CD14-positive monocyte (primary cell): ENCODE measurements around the gene APOL2. TPM values are rescaled to one million over a fixed set of nuclear protein-coding genes. Genes with fewer than 3 reads are reported as not detected.
"Not testable (repeated sequence)": the region's sequence is repeated elsewhere in the genome, so short reads cannot be mapped to it uniquely, and the experiment has no call there.

Experiments used
- DNase-seq, 3 donors: peaks; one replicate each; pipeline ENCODE4 v3.0.0-alpha.2; 2011 to 2022
- H2AFZ ChIP-seq: 2 replicates; pipeline ENCODE4 v1.6.0; 2012; ENCODE audit warnings: mild to moderate bottlenecking, low read depth, low read length, inconsistent platforms; ENCODE audit not compliant: insufficient read depth, poor library complexity, severe bottlenecking
- H3K27ac ChIP-seq, 2 donors: 1 replicate in 1 of 2; 2 replicates in 1 of 2; pipeline ENCODE4 v1.5.1; 2012 to 2013; ENCODE audit warnings: low read length in 2 of 2, control low read depth in 1 of 2, inconsistent platforms in 1 of 2, low read depth in 1 of 2, mild to moderate bottlenecking in 1 of 2
- H3K27me3 ChIP-seq, 2 donors: one replicate each; pipeline versions ENCODE4 v1.6.0 to v1.6.1; 2011 to 2013; ENCODE audit warnings: low read length in 2 of 2; ENCODE audit not compliant: control insufficient read depth in 2 of 2, insufficient read depth in 2 of 2
- H3K36me3 ChIP-seq, 2 donors: replicated peaks in 1 of 2; 1 replicate in 1 of 2; 2 replicates in 1 of 2; pipeline versions ENCODE4 v1.5.1 to v1.6.1; 2012 to 2013; ENCODE audit warnings: low read length in 2 of 2, control low read depth in 1 of 2, inconsistent platforms in 1 of 2, mild to moderate bottlenecking in 1 of 2; ENCODE audit not compliant: insufficient read depth in 2 of 2, control insufficient read depth in 1 of 2
- H3K4me1 ChIP-seq, 2 donors: 1 replicate in 1 of 2; 2 replicates in 1 of 2; pipeline versions ENCODE4 v1.5.1 to v1.6.1; 2012 to 2013; ENCODE audit warnings: low read length in 2 of 2, control low read depth in 1 of 2, inconsistent platforms in 1 of 2, mild to moderate bottlenecking in 1 of 2, moderate library complexity in 1 of 2; ENCODE audit not compliant: insufficient read depth in 2 of 2, control insufficient read depth in 1 of 2
- H3K4me2 ChIP-seq: replicated peaks from 2 replicates; pipeline ENCODE3; 2012; ENCODE audit warnings: low read length, moderate library complexity, mild to moderate bottlenecking; ENCODE audit not compliant: poor library complexity, severe bottlenecking; ENCODE audit errors: extremely low read depth
- H3K4me3 ChIP-seq, 3 experiments: fragments of 200-600 bp in 1 of 3; sonication (generic) in 1 of 3; replicated peaks in 1 of 3; 1 replicate in 2 of 3; 2 replicates in 1 of 3; pipeline ENCODE4 v1.5.1; 2011 to 2013; ENCODE audit warnings: low read length in 3 of 3, mild to moderate bottlenecking in 3 of 3, control low read depth in 2 of 3, low read depth in 2 of 3, inconsistent platforms in 1 of 3, moderate library complexity in 1 of 3
- H3K79me2 ChIP-seq: 2 replicates; pipeline ENCODE4 v1.6.0; 2012; ENCODE audit warnings: mild to moderate bottlenecking, control low read depth, inconsistent platforms, low read length, moderate library complexity; ENCODE audit not compliant: insufficient read depth
- H3K9ac ChIP-seq: 2 replicates; pipeline ENCODE4 v1.6.0; 2017; ENCODE audit warnings: low read length, mild to moderate bottlenecking; ENCODE audit not compliant: insufficient read depth, poor library complexity, severe bottlenecking
- H3K9me3 ChIP-seq, 2 donors: replicated peaks in 1 of 2; 1 replicate in 1 of 2; 2 replicates in 1 of 2; pipeline versions ENCODE4 v1.5.1 to v1.6.1; 2012 to 2013; ENCODE audit warnings: low read length in 2 of 2, control low read depth in 1 of 2; ENCODE audit not compliant: control insufficient read depth in 1 of 2, insufficient read depth in 1 of 2
- H4K20me1 ChIP-seq: 2 replicates; pipeline ENCODE4 v1.6.0; 2012; ENCODE audit warnings: mild to moderate bottlenecking, low read length, control low read depth, moderate library complexity; ENCODE audit not compliant: insufficient read depth
- H3K27ac Mint-ChIP-seq, 7 donors: one replicate each; pipeline ENCODE4 v1.8.0; 2020; ENCODE audit warnings: mild to moderate bottlenecking in 7 of 7, mixed read lengths in 7 of 7, moderate library complexity in 6 of 7, inconsistent platforms in 2 of 7
- H3K27me3 Mint-ChIP-seq, 3 donors: one replicate each; pipeline ENCODE4 v1.8.0; 2021 to 2022; ENCODE audit warnings: low read depth in 3 of 3, mild to moderate bottlenecking in 3 of 3, mixed read lengths in 3 of 3, moderate library complexity in 3 of 3, inconsistent platforms in 1 of 3
- H3K36me3 Mint-ChIP-seq, 2 donors: one replicate each; pipeline ENCODE4 v1.8.0; 2020; ENCODE audit warnings: mixed read lengths in 2 of 2, inconsistent platforms in 1 of 2, mild to moderate bottlenecking in 1 of 2
- H3K4me1 Mint-ChIP-seq: one replicate; pipeline ENCODE4 v1.8.0; 2020; ENCODE audit warnings: mild to moderate bottlenecking, mixed read lengths
- H3K4me3 Mint-ChIP-seq, 2 donors: one replicate each; pipeline ENCODE4 v1.8.0; 2020; ENCODE audit warnings: mild to moderate bottlenecking in 2 of 2, mixed read lengths in 2 of 2, moderate library complexity in 1 of 2
- H3K9me3 Mint-ChIP-seq, 7 donors: one replicate each; pipeline ENCODE4 v1.8.0; 2020 to 2022; ENCODE audit warnings: mixed read lengths in 7 of 7, mild to moderate bottlenecking in 6 of 7, moderate library complexity in 6 of 7, inconsistent platforms in 2 of 7
- WGBS: methylation state at CpG from one replicate; pipeline ENCODE4 v1.1.5; 2013; ENCODE audit warnings: missing lambda C conversion rate; ENCODE audit not compliant: insufficient coverage; 5-methylcytosine and 5-hydroxymethylcytosine counted together
- intact Hi-C, 2 donors: fragments of 100-400 bp; cut with micrococcal nuclease; formaldehyde crosslinking; loops; one replicate each; pipeline versions ENCODE4 v1.15.0 to v1.15.1; 2023
- polyA plus RNA-seq, 3 donors: library from polyadenylated mRNA; depleted of rRNA in 1 of 3; unstranded in 2 of 3; stranded (reverse) in 1 of 3; fragments of 300-500 nt in 2 of 3; fragments of >200 nt in 1 of 3; fragmentation: Illumina TruSeq in 2 of 3; gene quantifications; 1 replicate in 2 of 3; 2 replicates in 1 of 3; pipeline ENCODE4 v1.2.3, GENCODE V29; 2012 to 2021
- TF ChIP-seq, protein P1 (sequence below): fragments of 200-600 bp; IDR thresholded peaks from one replicate; pipeline ENCODE4 v1.8.0; 2022; ENCODE audit warnings: antibody characterized with exemption, mild to moderate bottlenecking

Gene APOL2
- polyA plus RNA-seq, 3 donors = 12.6 to 47.0 (median 13.2) TPM

DNA sequence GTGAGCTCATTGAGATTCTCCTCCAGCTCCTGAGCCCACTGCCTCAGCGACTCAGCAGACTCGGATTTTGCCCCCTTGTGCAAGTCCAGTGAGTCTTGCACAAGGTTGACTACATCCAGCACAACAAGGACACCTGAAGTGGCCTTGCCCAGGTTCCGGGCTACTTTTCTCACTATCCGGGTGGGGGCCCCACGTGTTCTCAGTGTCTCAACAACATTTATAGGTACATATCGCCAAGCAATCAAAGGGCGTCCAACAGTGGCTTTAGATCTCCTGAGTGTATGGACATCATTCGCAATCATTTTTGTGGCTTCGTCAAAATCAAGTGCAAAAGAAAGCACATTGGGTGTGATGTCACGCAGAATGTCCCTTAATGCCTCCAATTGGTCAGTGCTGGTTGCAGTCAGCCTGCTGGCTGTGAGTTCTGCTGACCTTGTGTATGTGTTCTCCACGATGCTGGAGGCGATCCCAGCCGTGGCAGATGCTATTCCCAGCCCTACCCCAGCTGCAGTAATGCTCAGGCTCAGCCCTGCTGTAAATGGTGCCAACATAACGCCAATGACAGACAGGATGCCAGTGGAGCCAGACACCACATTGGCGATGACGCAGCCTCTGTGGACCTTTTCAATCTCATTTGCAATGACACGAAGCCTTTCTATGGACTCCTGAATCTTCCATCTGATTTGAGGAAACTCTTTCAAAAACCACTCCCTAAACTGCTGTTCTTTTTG, 48.1 kb downstream of the APOL2 start:
- no peak overlapping the region for H3K4me3 ChIP-seq
- H3K36me3 ChIP-seq = no peaks in the 10 kb centered on the region
- Mint-ChIP-seq H3K9me3 (no peaks in the 10 kb centered on the region), H3K4me1 (peaks cover 7% of the 10 kb centered on the region), H3K27me3 (peaks cover 0 to 6% (median 4%) of the 10 kb centered on the region in 3 donors), H3K27ac (no peak overlapping the region), H3K36me3 (no peaks in the 10 kb centered on the region), H3K4me3 (no peak overlapping the region)
- H3K9ac ChIP-seq = no peak overlapping the region
- H3K79me2 ChIP-seq = no peaks in the 10 kb centered on the region
- H3K4me2 ChIP-seq = no peak overlapping the region
- no peak for DNase-seq
- H3K4me1 ChIP-seq = peaks cover 3% of the 10 kb centered on the region in 2 donors
- intact Hi-C loops = loop anchor here (5.0 to 10.0 kb wide), 2 partner anchors 84 to 86 kb away; no protein-coding TSS in a partner anchor
- H2AFZ ChIP-seq = no peak overlapping the region
- no peaks in the 10 kb centered on the region for H3K9me3 ChIP-seq
- H3K27ac ChIP-seq = no peak overlapping the region
- H4K20me1 ChIP-seq = no peaks in the 10 kb centered on the region
- TF ChIP-seq, protein P1, sequence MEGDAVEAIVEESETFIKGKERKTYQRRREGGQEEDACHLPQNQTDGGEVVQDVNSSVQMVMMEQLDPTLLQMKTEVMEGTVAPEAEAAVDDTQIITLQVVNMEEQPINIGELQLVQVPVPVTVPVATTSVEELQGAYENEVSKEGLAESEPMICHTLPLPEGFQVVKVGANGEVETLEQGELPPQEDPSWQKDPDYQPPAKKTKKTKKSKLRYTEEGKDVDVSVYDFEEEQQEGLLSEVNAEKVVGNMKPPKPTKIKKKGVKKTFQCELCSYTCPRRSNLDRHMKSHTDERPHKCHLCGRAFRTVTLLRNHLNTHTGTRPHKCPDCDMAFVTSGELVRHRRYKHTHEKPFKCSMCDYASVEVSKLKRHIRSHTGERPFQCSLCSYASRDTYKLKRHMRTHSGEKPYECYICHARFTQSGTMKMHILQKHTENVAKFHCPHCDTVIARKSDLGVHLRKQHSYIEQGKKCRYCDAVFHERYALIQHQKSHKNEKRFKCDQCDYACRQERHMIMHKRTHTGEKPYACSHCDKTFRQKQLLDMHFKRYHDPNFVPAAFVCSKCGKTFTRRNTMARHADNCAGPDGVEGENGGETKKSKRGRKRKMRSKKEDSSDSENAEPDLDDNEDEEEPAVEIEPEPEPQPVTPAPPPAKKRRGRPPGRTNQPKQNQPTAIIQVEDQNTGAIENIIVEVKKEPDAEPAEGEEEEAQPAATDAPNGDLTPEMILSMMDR = no peak
- no peaks in the 10 kb centered on the region for H3K27me3 ChIP-seq
- 88% methylated on average over 17 of the region's 17 CpGs for WGBS

DNA sequence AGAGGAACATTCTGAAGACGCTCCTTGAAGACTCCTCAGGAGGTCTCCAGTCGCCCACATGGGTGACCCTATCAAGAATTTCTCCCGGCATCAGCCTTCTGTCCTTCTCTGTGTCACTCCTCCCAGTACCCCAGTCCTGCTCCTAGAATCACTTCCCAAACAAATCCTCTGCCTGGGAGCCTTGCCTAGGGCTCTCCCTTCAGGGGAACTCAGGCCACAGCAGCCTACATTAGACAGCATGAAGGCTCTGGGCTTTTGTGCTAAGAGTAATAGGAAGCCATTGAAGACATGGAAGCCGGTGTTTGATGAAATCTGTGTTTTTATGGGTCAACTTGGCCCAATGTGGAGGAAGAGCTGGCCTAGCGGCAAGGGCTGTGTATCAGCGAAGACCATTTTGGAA, 51.5 kb downstream of the APOL2 start:
- H3K79me2 ChIP-seq, H2AFZ ChIP-seq, H3K36me3 ChIP-seq, H3K4me3 Mint-ChIP-seq, H3K4me3 ChIP-seq, H3K9me3 ChIP-seq, H3K36me3 Mint-ChIP-seq, H3K27me3 ChIP-seq, H3K4me2 ChIP-seq, H4K20me1 ChIP-seq, intact Hi-C loops, H3K9me3 Mint-ChIP-seq, H3K4me1 ChIP-seq, H3K27ac ChIP-seq, H3K27me3 Mint-ChIP-seq, H3K4me1 Mint-ChIP-seq, DNase-seq, H3K9ac ChIP-seq: not testable (repeated sequence)
- H3K27ac Mint-ChIP-seq = peak overlapping the region in 1 of 7 donors; percentile 21
- 100% methylated on average over 2 of the region's 6 CpGs for WGBS
